C4-2B (cell line): Measurements from ENCODE around the gene RGS7.

Experiments used
- H3K27ac ChIP-seq: fragments of 450-650 bp; 2 replicates; pipeline ENCODE4 v1.5.1; 2017
- ZFX ChIP-seq: fragments of 450-650 bp; IDR thresholded peaks from 2 replicates; pipeline ENCODE4 v1.6.1; 2017
- TF ChIP-seq, protein P1 (sequence below): fragments of 450-650 bp; conservative IDR thresholded peaks from 2 replicates; pipeline ENCODE4 v1.5.1; 2017; ENCODE audit warnings: mild to moderate bottlenecking

The RGS7 gene

DNA sequence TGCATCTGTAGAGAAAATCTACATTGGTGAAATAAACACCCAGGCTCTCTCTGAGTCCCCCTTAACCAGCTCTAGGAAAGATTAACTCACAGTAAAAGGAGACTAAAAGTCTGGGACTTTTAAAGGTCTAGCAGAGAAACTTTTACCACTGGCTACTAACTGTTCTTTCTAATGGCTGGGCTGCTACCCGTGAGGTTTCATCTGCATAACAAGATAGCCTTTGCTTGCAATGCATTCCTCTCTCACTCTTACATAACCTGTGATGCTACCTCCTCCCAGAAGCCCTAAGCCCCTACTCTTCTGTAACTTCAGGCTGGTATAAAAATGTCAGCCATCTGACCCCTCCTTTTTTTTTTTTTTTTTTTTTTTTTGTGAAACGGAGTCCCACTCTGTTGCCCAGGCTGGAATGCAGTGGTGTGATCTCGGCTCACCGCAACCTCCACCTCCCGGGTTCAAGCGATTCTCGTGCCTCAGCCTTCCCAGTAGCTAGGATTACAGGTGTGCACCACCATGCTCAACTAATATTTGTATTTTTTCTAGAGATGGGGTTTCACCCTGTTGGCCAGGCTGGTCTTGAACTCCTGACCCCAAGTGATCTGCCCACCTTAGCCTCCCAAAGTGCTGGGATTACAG lies 344.2 kb downstream of the RGS7 start:
- TF ChIP-seq, protein P1, sequence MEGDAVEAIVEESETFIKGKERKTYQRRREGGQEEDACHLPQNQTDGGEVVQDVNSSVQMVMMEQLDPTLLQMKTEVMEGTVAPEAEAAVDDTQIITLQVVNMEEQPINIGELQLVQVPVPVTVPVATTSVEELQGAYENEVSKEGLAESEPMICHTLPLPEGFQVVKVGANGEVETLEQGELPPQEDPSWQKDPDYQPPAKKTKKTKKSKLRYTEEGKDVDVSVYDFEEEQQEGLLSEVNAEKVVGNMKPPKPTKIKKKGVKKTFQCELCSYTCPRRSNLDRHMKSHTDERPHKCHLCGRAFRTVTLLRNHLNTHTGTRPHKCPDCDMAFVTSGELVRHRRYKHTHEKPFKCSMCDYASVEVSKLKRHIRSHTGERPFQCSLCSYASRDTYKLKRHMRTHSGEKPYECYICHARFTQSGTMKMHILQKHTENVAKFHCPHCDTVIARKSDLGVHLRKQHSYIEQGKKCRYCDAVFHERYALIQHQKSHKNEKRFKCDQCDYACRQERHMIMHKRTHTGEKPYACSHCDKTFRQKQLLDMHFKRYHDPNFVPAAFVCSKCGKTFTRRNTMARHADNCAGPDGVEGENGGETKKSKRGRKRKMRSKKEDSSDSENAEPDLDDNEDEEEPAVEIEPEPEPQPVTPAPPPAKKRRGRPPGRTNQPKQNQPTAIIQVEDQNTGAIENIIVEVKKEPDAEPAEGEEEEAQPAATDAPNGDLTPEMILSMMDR: no peak
- H3K27ac ChIP-seq: no peak overlapping the region

DNA sequence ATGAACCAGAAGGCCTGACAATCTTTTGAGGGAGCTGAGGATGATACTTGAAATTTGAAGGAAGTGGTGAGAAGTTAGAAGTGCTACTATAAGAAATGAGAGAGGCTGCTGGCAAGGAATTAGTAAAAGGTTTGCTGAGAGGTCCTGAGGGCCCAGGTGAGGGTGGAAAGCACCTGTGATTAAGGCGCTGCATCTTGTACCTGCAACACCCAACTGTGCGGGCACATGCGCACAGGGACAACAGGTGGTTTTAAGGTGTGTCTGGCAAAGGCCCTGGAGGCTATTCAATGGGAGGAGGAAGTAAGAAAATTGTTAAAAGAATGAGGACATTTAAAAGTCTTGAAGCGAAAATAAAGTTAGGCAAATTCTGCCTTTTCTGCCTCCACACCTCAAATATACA lies 349.3 kb downstream of the RGS7 start:
- H3K27ac ChIP-seq: no peak overlapping the region
- TF ChIP-seq ZFX: no peak
- TF ChIP-seq, protein P1: no peak

DNA sequence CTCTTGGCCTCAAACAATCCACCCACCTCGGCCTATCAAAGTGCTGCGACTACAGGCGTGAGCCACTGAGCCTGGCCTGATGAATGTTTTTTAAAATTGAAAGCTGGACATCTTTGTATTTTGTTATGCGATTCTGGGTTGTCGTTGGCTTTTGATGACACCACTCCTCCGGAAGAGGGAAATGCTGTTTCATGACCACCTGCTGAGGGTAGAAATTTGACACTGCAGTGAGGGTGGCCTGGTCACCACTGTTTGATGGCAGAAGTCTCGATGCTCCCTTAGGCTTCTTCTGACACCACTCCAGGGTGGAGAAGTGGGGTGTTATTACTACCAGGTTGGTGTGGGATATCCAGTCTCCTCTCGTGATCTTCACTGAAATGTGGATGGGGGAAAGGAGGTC lies 357.2 kb downstream of the RGS7 start:
- TF ChIP-seq, protein P1: no peak
- TF ChIP-seq ZFX: no peak
- no peak overlapping the region for H3K27ac ChIP-seq

DNA sequence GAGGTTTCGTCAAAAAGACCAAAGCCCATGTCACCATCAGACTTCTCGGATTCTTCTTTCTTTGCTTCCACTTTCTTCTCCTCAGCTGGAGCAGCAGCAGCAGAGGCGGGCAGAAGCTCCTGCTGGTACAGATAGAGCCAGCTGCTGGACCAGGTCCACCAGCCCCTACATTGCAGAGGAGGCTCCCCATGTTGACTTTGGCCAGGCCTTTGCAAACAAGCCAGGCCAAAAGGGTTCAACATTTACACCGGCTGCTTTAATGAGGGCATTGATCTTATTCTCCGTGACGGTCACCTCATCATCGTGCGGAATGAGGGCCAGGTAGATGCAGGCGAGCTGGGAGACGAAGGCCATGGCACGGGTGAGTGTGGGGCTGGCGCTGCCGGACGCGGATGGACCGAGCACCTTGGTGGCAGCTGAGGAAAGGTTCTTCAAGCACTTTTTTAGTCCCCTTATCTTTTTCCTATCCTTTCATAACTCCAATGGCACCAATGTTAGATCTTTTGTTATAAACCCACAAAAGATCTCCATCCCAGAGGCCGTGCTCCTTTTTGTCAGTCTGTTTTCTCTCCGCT lies 358.5 kb downstream of the RGS7 start:
- TF ChIP-seq ZFX: no peak
- TF ChIP-seq, protein P1: no peak
- H3K27ac ChIP-seq: no peak overlapping the region

DNA sequence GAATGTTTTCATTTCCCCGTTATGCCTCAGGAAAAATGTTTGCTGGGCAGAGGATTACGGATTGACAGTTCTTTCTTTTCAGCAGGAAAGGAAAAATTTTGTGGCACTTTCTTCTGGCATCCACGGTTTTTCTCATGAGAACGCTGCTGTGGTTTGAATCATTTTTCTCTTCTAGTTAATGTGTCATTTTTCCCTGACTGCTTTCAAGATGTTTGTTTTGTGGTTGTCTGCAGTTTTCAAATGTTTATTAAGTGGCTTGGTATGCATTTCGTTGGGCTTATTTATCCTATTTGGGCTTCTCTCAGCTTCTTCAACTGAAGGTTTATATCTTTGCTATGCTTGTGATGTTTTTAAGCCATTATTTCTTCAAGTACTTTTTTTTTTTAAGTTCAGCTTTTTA lies 359.0 kb downstream of the RGS7 start:
- no peak for TF ChIP-seq ZFX
- TF ChIP-seq, protein P1: no peak
- no peak overlapping the region for H3K27ac ChIP-seq

DNA sequence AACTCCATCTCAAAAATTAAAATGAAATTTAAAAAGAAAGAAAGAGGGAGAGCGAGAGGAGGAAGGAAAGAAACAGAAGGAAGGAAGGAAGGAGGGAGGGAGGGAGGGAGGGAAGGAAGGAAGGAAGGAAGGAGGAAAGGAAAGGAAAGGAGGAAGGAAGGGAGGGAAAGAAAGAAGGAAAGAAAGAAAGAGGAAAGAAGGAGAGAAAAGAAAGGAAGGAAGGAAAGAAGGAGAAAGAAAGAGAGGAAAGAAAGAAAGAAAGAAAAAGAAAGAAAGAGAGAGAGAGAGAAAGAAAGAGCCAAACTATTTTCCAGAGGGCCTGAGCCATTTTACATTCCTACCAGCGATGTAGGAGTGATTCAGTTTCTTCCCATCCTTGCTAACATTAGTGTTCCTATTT lies 364.0 kb downstream of the RGS7 start:
- TF ChIP-seq ZFX: no peak
- TF ChIP-seq, protein P1: no peak
- no peak overlapping the region for H3K27ac ChIP-seq

DNA sequence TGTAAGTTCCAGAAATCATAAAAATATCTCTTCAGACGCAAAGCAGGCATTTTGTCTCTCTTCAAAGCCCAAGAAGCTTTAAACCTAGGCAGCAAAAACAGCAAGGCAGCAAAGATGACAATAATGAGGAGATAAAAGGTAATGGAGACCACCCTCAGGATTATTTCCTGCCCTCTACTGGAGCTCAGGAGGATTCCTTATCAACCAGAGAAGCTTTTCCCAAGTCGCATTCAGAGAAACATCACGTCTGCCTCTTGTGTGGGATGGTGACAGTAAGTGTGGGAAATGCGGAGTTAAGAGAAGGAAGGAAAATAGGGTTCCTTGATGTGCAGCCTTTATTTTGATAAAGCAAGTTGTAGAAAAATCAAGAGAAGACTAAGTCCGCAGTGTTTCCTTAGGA lies 365.8 kb downstream of the RGS7 start:
- TF ChIP-seq, protein P1: no peak
- no peak for TF ChIP-seq ZFX
- no peak overlapping the region for H3K27ac ChIP-seq
